Activated CD4-positive, CD25-positive, alpha-beta regulatory T cell treated with anti-CD3 and anti-CD28 coated beads, Interleukin-2, amount 50 U/mL, for 72 hours (primary cell): ENCODE measurements around the gene OR2F1.

Source experiments
- DNase-seq: peaks from one replicate; pipeline ENCODE4 v3.0.0; 2021

The OR2F1 gene, protein sequence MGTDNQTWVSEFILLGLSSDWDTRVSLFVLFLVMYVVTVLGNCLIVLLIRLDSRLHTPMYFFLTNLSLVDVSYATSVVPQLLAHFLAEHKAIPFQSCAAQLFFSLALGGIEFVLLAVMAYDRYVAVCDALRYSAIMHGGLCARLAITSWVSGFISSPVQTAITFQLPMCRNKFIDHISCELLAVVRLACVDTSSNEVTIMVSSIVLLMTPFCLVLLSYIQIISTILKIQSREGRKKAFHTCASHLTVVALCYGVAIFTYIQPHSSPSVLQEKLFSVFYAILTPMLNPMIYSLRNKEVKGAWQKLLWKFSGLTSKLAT

DNA sequence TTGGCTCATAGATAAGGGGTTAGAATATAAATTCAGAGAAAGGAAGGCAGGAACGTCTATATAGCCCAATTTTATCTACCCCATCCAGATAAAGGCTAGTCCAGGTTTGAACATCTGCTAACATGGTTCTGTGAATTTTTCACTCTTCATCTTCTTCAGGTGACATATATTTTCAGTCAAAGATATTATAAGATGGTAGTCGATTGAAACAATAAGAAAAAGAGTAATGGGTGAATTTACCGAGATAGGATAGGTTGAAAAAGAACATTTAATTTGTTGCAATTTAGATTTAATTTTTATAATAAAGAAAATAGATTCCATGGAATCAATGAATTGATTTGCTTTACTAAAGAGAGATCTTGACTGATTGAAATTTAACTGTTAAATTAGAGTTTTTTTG is at the start of gene OR2F1:
OR2F1 (plus strand) TSS at position 301 of the 400 bp plus-strand sequence. CDS start 5,127 bp downstream, outside the sequence.
- DNase-seq, result no peak

DNA sequence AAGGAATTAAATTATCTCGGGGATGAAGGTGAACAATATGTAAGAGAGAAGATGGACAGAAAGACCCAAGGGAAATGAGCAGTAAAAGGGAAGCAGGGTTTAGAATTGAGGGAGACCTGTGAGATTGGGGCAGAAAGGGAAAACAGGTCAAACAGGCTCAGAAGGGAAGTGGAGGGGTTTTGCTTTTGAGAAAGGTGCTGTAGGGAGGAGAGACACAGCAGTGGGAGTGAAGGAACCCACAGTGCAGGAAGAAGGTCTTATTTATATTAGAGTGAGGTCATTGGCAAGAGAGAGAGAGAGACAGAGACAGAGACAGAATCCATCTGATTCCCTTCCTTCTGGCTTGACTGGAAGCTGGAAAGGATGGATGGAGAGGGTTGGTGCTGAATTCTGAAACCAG is 49.1 kb upstream of the OR2F1 start:
- DNase-seq, result no peak

DNA sequence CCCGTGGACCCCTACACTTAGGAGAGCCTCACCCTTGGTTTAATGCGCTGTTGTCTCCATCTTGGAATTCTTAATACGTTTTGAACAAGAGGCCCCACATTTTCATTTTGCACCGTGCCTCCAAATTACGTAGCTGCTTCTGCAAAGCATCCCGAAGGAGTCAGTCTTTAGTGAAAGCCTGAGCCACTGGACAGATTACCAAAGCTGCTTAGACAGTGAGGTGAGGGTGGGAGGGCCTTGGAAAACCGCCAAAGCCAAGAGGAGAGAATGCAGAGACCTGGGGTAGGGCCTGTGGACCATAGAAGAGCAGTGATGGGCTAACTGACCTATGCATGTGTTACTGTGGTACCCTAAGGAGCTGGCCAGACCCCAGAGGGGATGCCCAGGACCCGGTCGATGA is 48.5 kb upstream of the OR2F1 start:
- DNase-seq, result no peak

DNA sequence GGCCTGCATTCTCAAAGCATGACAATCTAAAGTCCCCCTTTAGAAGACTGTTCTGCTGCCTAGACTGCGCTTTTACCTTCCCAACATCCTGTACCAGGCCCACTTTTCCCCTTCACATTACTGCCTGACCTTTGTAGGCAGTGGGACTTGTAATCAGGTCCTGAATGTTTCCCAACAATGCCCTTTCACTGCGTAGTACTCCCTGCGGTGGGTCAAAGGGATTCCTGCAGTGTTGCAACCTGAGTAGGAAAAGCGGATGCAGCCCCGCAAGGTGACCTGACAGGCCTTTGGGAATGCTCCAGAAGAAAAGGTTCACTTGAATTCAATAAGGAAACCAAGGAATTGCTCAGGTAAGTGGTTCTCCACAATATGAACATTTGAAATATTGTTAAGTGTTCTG is 47.7 kb upstream of the OR2F1 start:
- no peak for DNase-seq

DNA sequence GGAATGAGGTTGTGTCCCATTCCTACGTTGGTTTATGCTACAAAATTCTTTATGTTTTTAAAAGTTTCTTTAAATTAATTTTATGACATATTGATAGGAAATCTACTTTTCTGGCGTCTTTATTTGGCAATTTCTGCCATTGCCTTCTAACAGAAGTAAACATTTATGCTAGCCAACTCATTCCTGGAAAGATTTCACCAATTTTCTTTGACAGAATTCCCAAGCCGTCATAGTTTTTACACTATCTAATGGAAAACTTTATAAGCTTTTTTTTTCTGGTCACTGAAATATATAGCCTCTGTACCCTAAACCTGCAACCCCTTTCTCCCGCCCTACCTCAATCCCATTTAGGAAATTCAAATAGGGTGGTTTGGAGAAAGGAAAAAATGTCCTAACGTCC is 46.5 kb upstream of the OR2F1 start:
- DNase-seq, result no peak

DNA sequence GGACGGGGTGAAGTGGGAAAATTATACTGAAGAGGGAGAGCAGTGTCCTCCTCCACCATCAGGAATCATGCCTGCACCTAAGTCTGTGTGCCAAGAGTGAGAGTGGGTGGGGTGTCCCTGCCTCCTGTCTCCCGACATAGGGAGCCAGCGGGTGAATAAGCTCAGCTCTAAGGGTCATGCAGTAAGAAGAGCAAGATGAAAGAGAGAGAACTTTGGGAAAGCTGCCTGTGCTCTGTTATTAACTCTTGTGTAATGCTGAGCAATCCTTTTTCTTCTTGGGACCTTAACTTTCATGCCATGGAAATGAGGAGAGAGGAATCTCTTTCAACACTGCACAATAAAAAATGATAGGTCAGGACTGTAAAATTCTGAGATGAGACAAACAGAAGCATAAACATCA is 44.8 kb upstream of the OR2F1 start:
- DNase-seq, result no peak

DNA sequence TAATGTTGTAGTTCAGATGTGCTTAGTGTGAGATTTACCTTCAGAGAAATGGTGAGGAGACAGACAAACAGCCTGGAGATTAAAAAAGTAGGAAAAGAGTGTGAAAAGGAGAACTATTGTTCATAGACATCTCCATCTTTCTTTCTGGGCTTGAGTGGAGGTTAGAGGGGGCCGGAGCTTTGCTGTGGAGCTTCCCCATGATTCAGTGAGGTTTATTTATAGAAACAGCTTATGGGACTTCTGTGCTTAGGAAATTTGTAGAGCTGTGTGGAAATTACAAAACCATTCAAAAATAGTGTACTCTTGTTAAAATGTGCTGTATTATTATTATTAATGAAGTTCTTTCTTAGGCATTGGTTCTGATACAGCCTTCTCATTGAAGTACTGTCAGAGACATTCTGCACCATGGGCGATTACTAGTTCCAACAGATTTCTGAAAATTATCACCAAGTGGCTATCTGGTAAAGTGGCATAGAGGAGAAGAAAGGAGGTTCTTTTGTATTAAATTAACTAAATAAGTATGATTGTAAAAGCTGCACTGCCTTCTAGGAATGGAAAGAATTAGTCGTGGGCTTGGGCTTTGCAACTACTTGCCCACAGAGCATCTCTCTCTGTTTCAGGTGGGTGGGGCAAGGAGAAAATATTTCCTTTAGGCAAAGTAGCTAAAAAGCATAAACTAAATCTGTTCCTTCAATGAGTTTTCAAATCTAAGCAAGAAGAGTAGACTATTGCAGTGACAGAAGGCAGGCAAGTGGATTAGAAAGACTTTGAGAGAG is 44.0 kb upstream of the OR2F1 start:
- DNase-seq, result no peak

DNA sequence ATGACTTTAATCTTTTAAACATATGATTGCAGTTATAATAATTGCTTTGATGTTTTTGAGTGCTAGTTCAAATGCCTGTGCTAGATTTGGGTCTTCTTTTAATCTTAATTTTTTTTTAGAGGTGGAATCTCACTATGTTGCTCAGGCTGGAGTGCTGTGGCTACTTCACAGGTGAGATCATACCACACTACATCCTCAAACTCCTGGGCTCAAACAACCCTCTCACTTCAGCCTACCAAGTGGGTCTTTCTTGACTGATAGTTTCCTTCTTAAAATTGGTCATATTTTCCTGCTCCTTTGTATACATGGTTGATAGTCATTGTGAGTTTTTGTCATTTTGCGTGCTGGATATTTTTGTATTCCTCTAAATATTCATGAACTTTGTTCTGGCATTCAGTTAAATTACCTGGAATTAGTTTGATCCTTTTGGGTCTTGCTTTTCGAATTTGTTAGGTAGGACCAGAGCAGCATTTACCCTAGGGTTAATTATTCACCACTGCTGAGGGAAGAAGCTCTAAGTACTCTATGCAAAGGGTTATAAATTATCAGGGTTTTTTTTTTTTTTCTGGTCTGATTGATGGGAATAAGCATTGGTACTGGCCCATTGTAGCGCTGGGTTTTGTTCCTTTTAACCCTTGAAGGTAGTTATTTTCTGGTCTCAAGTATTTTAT is 40.6 kb upstream of the OR2F1 start:
- no peak for DNase-seq

DNA sequence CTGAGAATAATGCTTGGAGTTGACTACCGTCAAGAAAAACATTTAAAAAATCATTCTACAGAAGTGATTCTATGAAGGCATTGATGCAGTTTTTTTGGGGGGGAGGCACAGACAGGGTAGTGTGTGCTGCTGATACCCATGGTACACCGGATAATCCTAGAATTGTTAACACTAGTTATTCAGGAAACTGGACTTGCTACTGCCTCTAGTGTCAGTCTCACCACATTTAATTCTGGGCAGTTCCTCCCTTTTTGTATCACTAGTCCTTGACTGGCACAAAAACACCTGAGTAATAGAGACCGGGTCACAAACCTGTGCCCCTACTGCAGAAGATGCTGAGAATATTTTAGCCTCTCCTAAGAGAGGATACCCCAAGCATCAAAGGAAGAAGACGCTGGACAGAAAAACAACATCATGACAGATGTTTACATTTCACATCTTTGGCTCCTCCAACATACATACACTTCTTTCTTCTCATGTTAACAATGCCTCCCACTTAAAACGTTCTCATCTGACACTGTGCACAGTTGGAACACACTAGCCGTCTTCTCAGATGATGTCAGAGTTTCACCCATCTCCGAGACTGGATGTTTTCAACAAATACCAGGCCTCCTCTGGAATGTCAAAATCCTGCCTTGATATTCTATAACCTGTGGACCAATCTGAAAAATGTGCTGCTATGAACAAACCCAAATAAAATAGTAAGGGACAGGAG is 39.5 kb upstream of the OR2F1 start:
- DNase-seq, result no peak

DNA sequence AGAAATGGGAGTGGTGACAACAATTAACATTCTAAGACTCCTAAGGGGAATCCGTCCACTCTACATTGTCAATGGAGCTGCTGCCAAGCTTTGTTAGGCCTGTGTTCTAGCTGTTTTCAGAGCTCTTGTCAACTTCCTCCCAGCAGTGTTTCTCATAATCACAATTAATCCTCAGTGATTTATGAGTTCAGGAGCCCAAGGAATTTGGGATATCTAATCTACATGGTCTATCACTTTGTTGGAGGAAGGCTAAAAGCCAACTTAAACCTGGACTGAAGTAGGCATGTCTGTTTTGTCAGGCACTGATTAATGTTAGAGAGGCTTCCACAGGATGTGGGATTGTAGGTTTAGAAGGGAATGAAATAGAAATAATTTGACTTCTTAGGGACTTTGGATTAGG is 29.8 kb upstream of the OR2F1 start:
- DNase-seq, result no peak

DNA sequence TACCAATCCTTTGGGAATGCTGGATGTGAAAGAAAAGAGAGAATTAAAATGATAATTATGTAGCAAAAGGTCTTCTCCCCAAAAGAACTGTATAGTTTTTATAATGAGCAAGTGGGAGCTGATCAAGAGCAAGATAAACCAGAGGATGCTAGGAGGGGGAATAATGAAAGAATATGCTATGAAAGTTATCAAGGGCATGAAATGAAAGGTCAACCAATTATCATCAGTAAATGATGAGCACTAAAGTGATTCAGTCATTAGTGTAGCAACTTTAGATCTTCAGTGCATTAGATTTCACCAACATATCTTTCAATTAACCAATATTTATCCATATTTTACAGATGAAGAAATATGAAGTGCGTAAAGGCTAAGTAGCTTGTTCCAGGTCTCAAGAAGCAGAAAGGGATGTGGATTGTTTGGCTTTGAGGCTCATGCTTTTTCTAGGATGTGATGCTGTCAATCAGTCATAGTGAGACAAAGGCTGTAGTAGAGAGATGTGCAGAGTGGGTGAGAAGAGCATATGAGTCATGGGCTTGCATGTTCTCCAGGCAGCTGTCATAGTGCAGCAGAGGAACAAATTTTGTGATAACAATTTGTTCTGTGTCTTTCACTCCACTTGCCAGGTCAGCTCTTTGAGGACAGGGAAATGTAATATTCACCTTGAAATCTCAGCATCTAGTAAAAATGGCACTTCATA is 25.3 kb upstream of the OR2F1 start:
- DNase-seq, result no peak

DNA sequence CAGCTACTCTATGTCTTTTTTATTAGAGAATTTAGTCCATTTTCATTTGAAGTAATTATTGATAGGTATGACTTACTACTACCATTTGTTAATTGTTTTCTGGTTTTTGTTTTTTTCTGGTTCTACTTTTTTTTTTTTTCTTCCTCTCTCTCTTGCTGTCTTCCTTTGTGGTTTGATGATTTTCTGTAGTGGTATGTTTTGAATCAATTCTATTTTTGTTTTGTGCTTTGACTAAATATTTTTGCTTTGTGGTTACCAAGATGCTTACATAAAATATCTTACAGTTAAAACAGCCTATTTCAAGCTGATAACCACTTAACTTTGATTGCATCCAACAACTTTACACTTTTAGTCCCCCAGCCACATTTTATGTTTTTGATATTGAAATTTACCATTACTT is 22.9 kb upstream of the OR2F1 start:
- no peak for DNase-seq

DNA sequence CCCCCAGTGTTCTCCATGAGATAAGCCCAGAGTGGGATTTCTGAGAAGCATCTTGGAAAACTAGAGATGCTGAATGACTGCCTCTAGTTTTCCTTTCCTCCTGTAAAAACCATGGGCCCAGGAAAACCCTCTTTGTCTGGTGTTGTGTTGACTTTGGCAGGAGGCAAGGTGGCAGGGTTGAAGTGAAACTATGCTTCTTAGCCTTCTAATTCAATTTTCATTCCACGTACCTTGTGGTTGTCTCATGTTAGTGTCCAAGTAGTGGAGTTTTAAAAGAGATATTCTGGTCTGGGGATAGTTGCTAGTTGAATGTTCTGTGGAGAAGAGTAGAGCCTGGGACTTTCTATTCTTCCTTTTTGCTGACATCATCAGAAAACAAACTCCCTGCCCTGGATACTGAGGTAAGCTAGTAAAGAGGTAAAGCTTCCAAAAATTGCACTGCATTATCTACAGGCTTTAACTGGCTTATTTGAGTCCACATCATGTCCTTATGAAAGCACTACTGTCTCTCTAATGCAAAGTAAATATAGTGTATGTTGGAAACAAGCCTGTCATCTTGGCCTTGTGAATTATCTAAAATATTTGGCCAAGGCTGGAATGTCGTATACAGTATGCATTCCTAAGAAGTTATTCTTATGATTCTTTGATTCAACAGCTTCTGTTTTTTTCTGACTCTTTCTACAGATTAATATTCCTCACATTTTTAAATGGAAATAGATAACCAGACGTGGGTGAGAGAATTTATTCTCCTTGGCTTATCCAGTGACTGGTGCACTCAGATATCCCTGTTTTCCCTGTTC is 19.9 kb upstream of the OR2F1 start, which contains the start of gene OR2F2:
OR2F2 (plus strand) TSS at position 708 of the 800 bp plus-strand sequence; CDS start at position 708, 0 bp downstream.
- DNase-seq, result no peak

DNA sequence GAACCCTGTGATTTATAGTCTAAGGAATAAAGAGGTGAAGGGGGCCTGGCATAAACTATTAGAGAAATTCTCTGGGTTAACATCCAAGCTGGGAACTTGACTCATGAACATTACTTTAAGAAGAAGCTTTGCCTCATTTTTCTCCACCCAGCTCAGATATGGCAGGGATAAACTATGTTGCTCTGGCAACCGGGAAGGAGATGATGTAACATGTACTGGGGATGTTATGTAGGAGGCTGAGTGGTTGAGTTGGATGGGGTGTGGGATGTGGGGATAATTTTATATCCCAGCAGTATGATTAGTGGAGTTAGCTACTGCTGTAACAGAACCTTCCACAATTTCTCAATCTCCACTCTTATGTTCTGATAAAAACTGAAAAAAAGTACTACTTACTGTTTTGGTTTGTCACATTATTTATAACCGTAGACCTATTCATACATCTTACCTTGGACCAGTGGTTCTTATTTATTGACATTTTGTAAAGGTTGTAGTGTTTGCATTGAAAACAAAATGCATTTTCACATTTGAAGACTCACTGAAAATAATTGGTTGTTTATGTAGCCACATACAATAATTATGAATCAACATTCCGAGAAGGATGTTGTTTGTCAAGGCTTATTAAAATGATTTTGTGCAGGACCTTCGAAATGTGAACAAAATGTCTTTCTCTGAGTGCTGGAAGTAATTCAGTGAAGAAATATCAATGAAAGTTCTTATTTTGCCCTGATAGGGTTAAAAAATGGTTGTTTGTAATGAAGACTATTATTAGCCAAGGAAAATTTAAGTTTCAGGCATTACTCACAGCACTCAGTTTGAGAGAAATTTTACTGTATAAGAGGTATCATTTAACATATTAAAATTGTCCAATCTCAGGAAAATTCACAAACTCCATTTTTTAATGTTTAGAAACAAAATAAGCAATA is 18.3 kb upstream of the OR2F1 start:
- no peak for DNase-seq

DNA sequence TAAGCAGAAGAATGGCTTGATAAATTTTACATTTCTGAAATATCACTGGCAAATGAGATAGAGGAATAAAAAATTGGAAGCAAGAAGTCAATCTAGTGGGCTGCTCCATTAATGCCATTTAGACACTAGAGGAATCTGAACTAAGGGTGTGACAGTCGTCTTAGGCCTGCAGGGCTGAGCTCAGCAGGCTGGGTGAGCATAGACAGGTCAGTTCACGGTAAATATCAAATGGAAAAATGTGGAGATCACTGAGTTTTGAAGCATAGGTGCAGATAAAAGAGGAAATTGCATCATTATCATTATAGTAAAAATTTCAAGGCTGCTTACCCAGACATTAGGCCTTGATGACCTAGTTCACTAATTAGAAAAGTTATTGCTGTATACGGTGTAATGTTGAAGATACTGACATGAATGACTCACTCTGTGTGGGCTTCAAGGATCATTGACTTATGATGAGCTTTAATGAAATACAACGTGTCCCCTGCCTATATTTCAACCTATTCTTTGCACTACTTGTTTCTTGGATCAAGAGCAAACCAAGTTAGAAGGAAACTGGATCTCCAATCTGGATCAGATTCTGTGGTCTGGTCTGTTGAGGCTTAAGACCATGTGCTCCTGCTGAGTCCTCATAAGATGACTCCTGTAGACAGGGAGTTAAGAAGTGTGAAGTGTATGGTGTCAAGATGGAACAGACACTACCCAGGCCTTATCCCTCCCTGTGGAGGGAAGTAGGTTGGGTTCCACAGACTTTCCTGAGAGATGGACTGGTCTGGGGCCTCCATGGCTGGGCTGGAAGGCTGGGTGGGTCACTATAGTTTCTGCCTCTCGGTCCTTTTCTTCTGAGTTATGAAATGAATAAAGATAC is 16.0 kb upstream of the OR2F1 start:
- DNase-seq, result no peak

DNA sequence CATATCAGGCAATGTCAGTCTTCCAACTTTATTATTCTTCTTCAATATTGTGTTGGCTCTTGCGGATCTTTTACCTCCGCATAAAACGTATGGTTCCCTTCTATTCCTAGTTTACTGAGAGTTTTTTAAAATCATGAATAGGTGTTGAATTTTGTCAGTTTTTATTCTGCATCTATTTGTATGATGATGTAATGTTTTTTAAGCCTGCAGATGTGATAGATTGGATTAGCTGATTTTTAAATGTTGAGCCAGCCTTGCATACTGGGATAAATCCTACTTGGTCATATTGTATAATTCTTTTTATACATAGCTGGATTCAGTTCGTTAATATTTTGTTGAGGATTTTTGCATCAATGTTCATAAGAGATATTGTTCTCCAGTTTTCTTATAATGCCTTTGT is 9.2 kb upstream of the OR2F1 start:
- no peak for DNase-seq

DNA sequence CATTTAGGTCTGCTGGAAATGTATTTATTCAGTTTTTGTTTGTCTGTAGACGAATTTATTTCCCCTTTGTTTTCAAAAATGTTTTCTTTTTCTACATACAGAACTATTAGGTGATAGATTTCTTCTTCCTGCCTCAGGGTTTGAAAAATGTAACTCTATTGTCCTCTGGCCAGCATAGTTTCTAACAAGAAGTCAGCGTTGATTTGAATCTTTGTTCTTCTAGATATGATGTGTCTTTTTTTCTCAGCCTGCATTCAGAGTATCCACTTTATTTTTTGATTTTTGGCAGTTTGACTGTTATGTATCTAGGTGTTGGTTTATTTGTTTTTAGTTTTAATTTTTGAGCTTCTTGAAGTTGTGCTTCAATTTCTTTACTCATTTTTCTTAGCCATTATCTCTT is 7.5 kb upstream of the OR2F1 start:
- DNase-seq, result no peak

DNA sequence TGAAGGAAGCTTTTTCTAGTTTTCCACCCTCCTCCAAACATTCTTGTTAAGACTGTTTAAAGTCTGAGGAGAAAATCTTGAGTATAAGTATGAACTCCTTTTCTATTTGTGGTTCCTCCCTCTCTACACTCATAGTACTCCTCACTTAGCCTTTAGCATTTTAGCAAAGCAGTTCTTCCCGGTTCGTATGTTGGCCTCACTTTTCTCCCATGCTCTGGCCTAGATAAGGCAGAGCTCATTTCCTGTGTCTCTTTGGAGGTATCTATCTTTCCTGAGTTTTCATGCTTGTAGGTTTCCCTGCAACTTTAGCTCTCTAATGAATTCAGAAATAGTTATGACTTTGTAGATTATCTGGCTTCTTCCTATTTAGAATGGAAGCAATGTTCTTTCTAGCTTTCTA is 5.9 kb upstream of the OR2F1 start:
- DNase-seq, result no peak

DNA sequence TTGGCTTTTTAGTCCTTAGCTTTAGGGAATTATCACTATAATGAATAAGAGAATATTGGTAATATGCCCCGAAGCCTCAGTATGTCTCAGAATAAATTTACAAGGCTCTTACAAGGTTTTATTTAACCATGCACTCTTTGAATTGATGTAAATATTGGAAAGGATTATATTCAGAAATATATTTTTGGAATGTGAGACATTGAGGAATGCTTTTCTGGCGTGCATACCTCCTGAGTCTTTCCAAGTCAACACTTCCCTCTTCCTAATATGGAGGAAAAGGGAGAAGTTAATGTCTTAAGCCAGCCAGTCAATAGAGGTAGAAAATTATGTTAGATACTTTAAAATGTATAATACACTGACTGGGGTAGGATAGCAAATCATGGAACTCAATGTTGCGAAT is 1.2 kb upstream of the OR2F1 start:
- DNase-seq, result no peak

DNA sequence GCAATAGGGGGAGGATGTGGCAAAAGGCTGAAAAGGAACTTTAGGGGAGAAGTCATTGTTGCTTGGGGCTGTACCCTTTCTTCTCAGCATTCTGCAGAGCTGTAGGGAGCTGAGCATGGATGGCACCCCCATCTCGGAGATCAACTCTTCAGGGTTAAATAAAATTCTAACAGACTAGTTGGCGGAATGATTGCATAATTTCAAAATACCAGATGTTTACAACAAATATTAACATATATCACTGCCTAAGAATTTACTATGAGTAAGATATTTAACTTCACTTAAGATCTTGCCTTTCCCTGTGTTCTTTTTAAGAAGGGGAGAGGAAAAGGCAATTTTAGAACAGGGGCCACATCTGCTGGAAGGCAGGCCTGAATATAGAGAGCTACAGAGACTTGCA is 509 bp upstream of the OR2F1 start:
- DNase-seq, result no peak
